HepG2 (cell line): ENCODE measurements around the gene HPS6. TPM values are rescaled to one million over a fixed set of nuclear protein-coding genes. Genes with fewer than 3 reads are reported as not detected.
A peak's percentile ranks its signal among the peaks of the same experiment; 100 is the strongest.

Source experiments
- ARID5B ChIP-seq: IDR thresholded peaks from 2 replicates; pipeline ENCODE4 v1.4.0; 2020; ENCODE audit warnings: mild to moderate bottlenecking, missing genetic modification reagents
- FOXK1 ChIP-seq: sonication (generic); formaldehyde crosslinking; IDR thresholded peaks from 2 replicates; pipeline ENCODE4 v1.4.0; 2020; ENCODE audit warnings: low read depth, missing genetic modification reagents, borderline replicate concordance
- IKZF4 ChIP-seq: sonication (generic); formaldehyde crosslinking; IDR thresholded peaks from 2 replicates; pipeline ENCODE4 v1.5.1; 2020; ENCODE audit warnings: borderline replicate concordance, mild to moderate bottlenecking, low read depth, missing genetic modification reagents; ENCODE audit errors: not compliant biosample characterization
- MBNL3 ChIP-seq: fragments of 250-450 bp; sonication (Bioruptor Pico); conservative IDR thresholded peaks from 2 replicates; pipeline ENCODE4 v1.8.0; 2022; ENCODE audit warnings: mild to moderate bottlenecking, inconsistent platforms
- MIXL1 ChIP-seq: IDR thresholded peaks from 2 replicates; pipeline ENCODE4 v1.6.1; 2016
- NONO ChIP-seq, 2 experiments: fragments of 450-650 bp in 1 of 2; sonication (generic) in 1 of 2; formaldehyde crosslinking in 1 of 2; IDR thresholded peaks in 1 of 2; conservative IDR thresholded peaks in 1 of 2; 2 replicates each; pipeline versions ENCODE4 v1.6.1 to v1.8.0; 2017 to 2022; ENCODE audit warnings: mild to moderate bottlenecking in 1 of 2, missing genetic modification reagents in 1 of 2, moderate library complexity in 1 of 2
- NRL ChIP-seq: sonication (generic); formaldehyde crosslinking; IDR thresholded peaks from 2 replicates; pipeline ENCODE4 v1.5.0; 2020; ENCODE audit warnings: missing genetic modification reagents, mild to moderate bottlenecking, moderate library complexity, borderline replicate concordance
- PATZ1 ChIP-seq: sonication (generic); formaldehyde crosslinking; IDR thresholded peaks from 2 replicates; pipeline ENCODE4 v1.4.0; 2020; ENCODE audit warnings: missing genetic modification reagents
- POLR2AphosphoS5 ChIP-seq: IDR thresholded peaks from 2 replicates; pipeline ENCODE4 v1.6.1; 2012; ENCODE audit warnings: low read depth, low read length
- TAF1 ChIP-seq: sonication (generic); formaldehyde crosslinking; IDR thresholded peaks from 2 replicates; pipeline ENCODE4 v1.4.0; 2020; ENCODE audit warnings: missing genetic modification reagents
- THYN1 ChIP-seq: sonication (generic); formaldehyde crosslinking; IDR thresholded peaks from 2 replicates; pipeline ENCODE4 v1.8.1; 2023; ENCODE audit warnings: low read depth, mild to moderate bottlenecking, moderate library complexity, missing genetic modification reagents, borderline replicate concordance
- ZBTB7A ChIP-seq: sonication (generic); formaldehyde crosslinking; IDR thresholded peaks from 2 replicates; pipeline ENCODE4 v1.8.0; 2022; ENCODE audit warnings: mild to moderate bottlenecking, missing genetic modification reagents
- ZNF124 ChIP-seq: sonication (generic); formaldehyde crosslinking; IDR thresholded peaks from 2 replicates; pipeline ENCODE4 v1.4.0; 2020; ENCODE audit warnings: missing genetic modification reagents
- ZNF276 ChIP-seq: sonication (generic); formaldehyde crosslinking; IDR thresholded peaks from 2 replicates; pipeline ENCODE4 v1.4.0; 2020; ENCODE audit warnings: mild to moderate bottlenecking, low read depth, missing genetic modification reagents
- ZNF451 ChIP-seq: sonication (generic); formaldehyde crosslinking; IDR thresholded peaks from 2 replicates; pipeline ENCODE4 v1.5.0; 2020; ENCODE audit warnings: mild to moderate bottlenecking, missing genetic modification reagents
- ZNF569 ChIP-seq: sonication (generic); formaldehyde crosslinking; IDR thresholded peaks from 2 replicates; pipeline ENCODE4 v1.5.0; 2020; ENCODE audit warnings: mild to moderate bottlenecking, missing genetic modification reagents, moderate library complexity, borderline replicate concordance
- ZNF570 ChIP-seq: sonication (generic); formaldehyde crosslinking; IDR thresholded peaks from 2 replicates; pipeline ENCODE4 v1.4.0; 2020; ENCODE audit warnings: mild to moderate bottlenecking, missing genetic modification reagents, borderline replicate concordance
- ZNF605 ChIP-seq: sonication (generic); formaldehyde crosslinking; IDR thresholded peaks from 2 replicates; pipeline ENCODE4 v1.8.0; 2022; ENCODE audit warnings: mild to moderate bottlenecking, missing genetic modification reagents
- ZNF75D ChIP-seq: sonication (generic); formaldehyde crosslinking; IDR thresholded peaks from 2 replicates; pipeline ENCODE4 v1.8.1; 2023; ENCODE audit warnings: missing genetic modification reagents, mild to moderate bottlenecking, borderline replicate concordance
- ZNF766 ChIP-seq: sonication (generic); formaldehyde crosslinking; IDR thresholded peaks from 2 replicates; pipeline ENCODE4 v1.5.0; 2020; ENCODE audit warnings: missing genetic modification reagents, borderline replicate concordance
- ZSCAN21 ChIP-seq: sonication (generic); formaldehyde crosslinking; IDR thresholded peaks from 2 replicates; pipeline ENCODE4 v1.8.0; 2022; ENCODE audit warnings: mild to moderate bottlenecking, missing genetic modification reagents, moderate library complexity, borderline replicate concordance
- polyA plus RNA-seq, 8 experiments: library from polyadenylated mRNA; depleted of rRNA in 3 of 8; stranded (reverse) in 7 of 8; unstranded in 1 of 8; fragments of >200 nt; fragmentation: Illumina TruSeq in 4 of 8; extraction: Trizol in 4 of 8; gene quantifications; 2 replicates each; pipeline versions ENCODE4 v1.2.1 to v1.2.3, GENCODE V29; 2011 to 2016; ENCODE audit warnings: low read depth in 4 of 8, missing spikeins in 1 of 8, mixed read lengths in 1 of 8; ENCODE audit not compliant: insufficient read depth in 1 of 8
- total RNA-seq, 5 experiments: library from RNA; depleted of rRNA; stranded (reverse); fragments of >200 nt; fragmentation: Illumina TruSeq; extraction: Trizol; gene quantifications; 2 replicates each; pipeline ENCODE4 v1.2.3, GENCODE V29; 2016; ENCODE audit warnings: low read depth in 1 of 5

Gene HPS6
- total and polyA plus RNA-seq, 2 of the 13 experiments (the other 11 are each of a cell fraction or from before 2014, with no cell fraction given), result 2.9 to 14.9 TPM

- TF ChIP-seq ZNF276 (CRISPR knock-in tag) (0 out of 2 replicates have a peak, but pooled peaks have one; percentile 62), NONO (IDR thresholded peaks at IDR 0.05) (no peak), NONO (CRISPR knock-in tag; conservative IDR thresholded peaks at IDR 0.05) (peak; percentile 97), ZNF75D (CRISPR knock-in tag) (no peak), POLR2AphosphoS5 (peak; percentile 84), NRL (CRISPR knock-in tag) (peak; percentile 65; the same call in 1 of the 2 replicates), PATZ1 (peak; percentile 59), IKZF4 (peak; percentile 81), MBNL3 (no peak), TAF1 (CRISPR knock-in tag) (peak; percentile 83), ZNF766 (CRISPR knock-in tag) (peak; percentile 94), ZSCAN21 (CRISPR knock-in tag) (peak; percentile 88; the same call in 1 of the 2 replicates), ZNF569 (CRISPR knock-in tag) (no peak), ZNF605 (CRISPR knock-in tag) (peak; percentile 77; the same call in 1 of the 2 replicates), ZNF124 (CRISPR knock-in tag) (peak; percentile 49; the same call in 1 of the 2 replicates), ARID5B (peak; percentile 63; the same call in 1 of the 2 replicates), MIXL1 (CRISPR knock-in tag) (peak; percentile 79), ZBTB7A (CRISPR knock-in tag) (peak; percentile 71; the same call in 1 of the 2 replicates), ZNF570 (CRISPR knock-in tag) (0 out of 2 replicates have a peak, but pooled peaks have one; percentile 34), THYN1 (no peak; the same call in 1 of the 2 replicates), ZNF451 (peak; percentile 87), FOXK1 (peak; percentile 69; the same call in 1 of the 2 replicates)
Measured at GRCh38 chr10:102055647-102056419, 9.3 kb upstream of the HPS6 start, which contains the start of gene ARMH3 (continued).
